ENCODE results near the gene MINDY4.
A peak's percentile ranks its signal among the peaks of the same experiment; 100 is the strongest.

MINDY4 gene

GRCh38 chr7:30899066-30899465 lies 127.8 kb downstream of the MINDY4 start:
- FAIRE-seq: no peak
- no peak for DNase-seq (ENCODE audit: low spot score)

GRCh38 chr7:30899630-30900029 lies 128.4 kb downstream of the MINDY4 start:
- no peak for FAIRE-seq
- DNase-seq (ENCODE audit: low spot score): no peak

DNA sequence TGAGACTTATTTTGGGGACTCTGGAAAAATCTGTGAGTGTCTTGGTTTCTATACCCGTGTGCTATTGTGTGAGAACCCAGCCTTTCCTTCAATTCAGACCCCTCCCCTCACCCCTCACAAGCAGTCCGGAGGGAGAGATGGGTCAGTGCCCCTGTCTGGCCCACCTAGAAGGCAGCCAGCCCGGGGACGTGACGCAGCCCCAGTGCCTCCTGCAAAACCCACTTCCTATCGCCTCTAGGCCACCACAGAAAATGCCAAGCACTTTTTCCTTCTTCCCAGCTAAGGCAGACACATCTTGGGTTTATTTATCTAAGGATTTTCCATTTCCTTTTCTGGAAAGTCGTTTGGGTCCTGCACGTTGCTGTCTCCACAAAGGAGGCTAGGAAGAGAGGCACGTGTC lies 128.8 kb downstream of the MINDY4 start:
- FAIRE-seq (no peak), DNase-seq (ENCODE audit: low spot score) (no peak)

GRCh38 chr7:30900803-30901362 lies 129.7 kb downstream of the MINDY4 start:
- FAIRE-seq: peak; percentile 17
- DNase-seq (ENCODE audit: low spot score): no peak

- FAIRE-seq: peak; percentile 35
- DNase-seq (ENCODE audit: low spot score): no peak
Measured at GRCh38 chr7:30901856-30902255, 130.6 kb downstream of the MINDY4 start.

GRCh38 chr7:30902466-30902865 lies 131.2 kb downstream of the MINDY4 start:
- FAIRE-seq (no peak), DNase-seq (ENCODE audit: low spot score) (no peak)

DNA sequence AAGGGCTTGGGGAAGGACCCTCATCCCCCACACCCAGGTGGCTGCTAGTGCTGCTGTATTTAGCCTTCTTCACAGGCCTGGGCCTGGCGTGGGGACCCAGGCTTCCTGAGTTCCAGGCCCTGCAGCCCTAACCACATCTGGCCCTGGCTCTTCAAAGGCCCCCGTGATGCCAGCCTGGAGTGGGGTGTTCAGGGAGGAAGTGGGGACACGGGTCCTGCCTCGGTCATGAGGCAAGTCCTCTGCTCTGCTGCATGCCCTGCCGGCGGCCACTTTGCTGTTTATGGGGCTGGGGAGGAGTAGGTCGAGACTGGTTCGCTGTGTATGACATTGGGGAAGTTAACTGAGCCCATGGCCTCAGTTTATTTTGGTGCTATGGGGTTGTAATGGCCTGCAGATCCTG lies 131.9 kb downstream of the MINDY4 start:
- peak; percentile 87 for FAIRE-seq
- DNase-seq (ENCODE audit: low spot score): no peak

DNA sequence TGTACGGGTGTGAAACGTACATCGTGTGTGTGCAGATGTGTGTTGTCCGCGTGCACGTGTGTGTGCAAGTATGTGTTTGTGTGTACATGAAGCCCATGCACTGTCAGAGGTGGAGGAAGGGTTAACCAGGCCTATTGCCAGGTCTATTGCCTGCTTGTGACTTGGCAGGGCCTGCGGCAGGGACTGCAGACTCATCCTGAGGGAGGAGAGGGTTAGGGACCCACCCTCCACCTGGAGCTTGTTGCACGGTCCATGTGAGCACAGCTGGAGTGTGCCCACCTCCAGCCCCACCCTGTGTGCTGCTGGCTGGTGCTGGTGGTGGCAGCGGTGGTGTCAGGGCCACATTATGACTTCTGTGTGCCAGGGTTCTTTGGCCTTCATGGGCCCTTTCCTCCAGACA lies 133.3 kb downstream of the MINDY4 start:
- DNase-seq (ENCODE audit: low spot score) (no peak), FAIRE-seq (peak; percentile 90)

DNA sequence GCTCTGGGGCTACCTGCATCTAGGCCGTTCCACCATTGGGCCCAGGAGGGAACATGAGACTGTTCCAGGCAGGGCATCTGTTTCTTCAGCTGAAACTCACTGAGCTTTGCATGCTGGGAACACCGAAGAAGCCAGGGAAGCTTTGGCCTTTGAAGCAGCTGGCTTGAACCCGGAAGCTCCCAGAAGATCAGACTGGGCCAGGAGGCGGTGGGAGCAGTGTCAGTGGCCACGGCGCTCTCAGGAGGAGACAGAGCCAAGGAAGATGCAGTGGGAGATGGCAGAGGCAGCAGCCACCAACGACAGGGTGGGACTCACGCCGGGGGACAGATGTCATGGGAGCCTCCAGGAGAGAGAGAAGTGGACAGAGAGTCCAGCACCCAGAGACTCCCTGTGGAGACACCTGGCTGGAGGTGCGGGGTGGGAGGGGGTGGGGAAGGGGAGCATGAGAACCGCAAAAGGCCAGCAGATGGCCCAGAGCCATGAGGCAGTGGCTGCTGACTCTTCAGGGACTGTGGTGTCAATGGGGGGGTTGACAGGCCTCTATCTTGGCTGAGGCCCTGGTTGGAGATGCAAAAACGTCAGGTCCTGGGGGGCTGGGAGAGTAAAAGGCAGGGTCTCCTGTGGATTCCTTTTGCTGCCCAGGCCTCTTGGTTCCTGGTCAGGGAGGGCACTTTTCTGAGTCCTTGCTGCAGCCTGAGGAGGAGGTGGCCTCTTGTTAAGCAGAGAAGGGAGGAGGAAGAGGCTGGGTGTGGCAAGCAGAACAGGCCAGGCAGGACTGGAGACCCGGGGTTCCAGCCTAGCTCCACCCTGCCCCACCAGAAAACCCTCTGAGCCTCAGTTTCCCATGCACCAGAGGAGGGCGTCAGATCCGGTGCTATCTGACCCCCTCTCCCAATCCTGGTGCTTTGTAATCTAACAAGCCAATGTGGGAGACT lies 134.1 kb downstream of the MINDY4 start:
- FAIRE-seq (no peak), DNase-seq (ENCODE audit: low spot score) (no peak)

DNA sequence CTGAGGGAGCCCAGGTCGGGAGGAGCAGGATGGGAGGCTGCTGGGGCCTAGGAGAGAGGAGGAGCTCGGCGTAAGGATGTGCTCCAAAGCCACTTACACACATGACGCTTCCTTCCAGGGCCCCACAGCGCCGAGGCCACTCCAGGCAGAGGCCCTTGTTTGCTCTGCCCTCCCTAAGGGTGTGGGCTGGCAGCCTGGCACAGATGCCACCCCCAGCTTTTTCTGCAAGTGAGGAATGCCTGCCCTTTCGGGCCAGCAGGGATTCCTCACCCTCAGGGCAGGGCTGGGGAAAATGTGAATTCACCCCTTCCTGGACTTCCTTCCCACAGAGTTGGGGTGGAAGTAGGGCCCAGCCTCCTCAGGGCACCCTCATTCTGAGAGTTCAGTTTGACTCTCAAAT lies 134.8 kb downstream of the MINDY4 start:
- no peak for DNase-seq (ENCODE audit: low spot score)
- FAIRE-seq: no peak

DNA sequence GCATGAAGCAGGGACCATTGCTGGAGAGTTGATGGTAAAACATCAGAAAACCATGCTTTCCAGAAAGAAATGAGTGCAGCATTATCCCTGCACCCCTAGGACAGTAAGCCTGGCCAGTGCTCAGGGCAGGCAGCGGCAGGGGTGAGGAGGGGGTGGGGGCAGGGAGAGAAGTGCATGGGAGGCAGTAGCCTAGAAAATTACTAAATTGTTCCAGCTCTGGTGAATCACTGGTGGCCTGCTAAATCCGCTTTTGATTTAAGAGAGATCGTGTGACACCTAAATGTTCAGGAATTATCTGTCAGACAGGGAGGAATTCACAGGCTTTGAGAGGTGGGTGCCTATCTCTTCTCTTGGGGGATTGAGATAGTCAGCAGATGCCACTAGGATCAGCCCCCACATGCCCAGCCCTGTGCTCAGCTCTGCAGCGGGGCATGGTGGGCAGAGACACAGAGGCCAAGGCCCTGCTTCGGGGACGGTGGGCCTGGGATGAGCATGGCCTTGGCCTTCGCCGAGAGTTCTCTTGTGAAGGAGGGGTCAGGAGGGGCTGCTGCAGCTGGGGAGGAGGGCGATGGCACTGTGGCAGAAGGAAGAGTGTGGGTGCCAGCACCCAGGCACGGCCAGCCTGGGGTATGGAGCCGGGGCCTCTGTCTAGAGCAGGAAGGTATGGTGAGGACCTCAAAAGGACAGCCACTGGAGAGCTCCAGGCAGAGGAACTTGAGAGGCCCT lies 135.5 kb downstream of the MINDY4 start:
- DNase-seq (ENCODE audit: low spot score) (peak; percentile 50), FAIRE-seq (no peak)

- DNase-seq (ENCODE audit: low spot score) (no peak), FAIRE-seq (no peak)
Measured at GRCh38 chr7:30907527-30908267, 136.5 kb downstream of the MINDY4 start.

DNA sequence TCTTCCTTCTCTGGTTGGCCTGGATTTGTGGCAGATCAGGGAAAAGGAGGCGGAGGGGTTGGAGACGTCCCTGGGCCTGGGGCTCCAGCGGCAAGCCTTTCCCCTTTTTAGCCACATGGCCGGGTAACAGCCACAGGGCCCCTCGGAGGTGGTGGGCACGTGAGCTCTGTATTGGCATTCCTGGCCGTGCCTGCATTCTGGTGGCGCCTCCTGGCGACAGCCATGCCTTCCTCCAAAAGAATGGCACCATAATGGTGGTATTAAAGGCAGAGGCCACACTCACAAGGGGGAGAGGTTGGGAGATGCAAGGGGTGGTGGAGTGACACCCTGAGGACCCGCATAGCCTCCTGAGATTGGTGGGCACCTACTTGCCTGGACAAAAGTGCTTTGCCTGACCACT lies 137.5 kb downstream of the MINDY4 start:
- DNase-seq (ENCODE audit: low spot score) (no peak), FAIRE-seq (no peak)

- FAIRE-seq: peak; percentile 67
- no peak for DNase-seq (ENCODE audit: low spot score)
Measured at GRCh38 chr7:30909431-30909830, 138.2 kb downstream of the MINDY4 start.

GRCh38 chr7:30910411-30911073 lies 139.3 kb downstream of the MINDY4 start:
- FAIRE-seq (no peak), DNase-seq (ENCODE audit: low spot score) (no peak)

DNA sequence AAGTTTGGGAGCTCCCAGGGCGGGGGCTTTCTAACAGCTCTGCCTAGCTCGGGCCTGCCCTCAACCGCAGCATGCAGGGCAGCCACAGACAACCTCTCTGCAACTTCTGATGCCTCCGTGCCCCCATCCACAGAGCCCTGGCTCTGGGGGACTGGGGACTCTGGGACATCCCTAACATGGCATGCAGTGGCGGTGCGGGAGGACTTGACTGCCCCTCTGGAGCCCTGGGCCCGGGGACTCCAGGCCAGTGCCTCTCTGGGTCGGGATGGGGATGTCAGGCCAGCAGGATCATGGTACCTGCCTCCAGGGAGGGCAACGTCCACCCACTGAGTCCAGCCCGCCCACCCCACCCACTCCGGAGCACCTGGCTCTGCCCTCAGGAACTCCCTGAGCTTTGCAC lies 139.9 kb downstream of the MINDY4 start:
- no peak for DNase-seq (ENCODE audit: low spot score)
- no peak for FAIRE-seq

DNA sequence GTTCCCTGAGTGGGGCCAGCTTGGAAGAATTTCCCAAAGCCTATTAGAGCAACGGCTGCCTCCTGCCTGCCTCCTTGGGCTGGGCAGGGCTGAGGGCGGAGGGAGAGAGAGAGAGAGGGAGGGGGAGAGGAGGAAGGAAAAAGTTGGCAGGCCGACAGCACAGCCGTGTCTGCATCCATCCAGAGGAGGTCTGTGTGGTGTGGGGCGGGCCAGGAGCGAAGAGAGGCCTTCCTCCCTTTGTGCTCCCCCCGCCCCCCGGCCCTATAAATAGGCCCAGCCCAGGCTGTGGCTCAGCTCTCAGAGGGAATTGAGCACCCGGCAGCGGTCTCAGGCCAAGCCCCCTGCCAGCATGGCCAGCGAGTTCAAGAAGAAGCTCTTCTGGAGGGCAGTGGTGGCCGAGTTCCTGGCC lies 140.3 kb downstream of the MINDY4 start, which contains the start of gene AQP1:
TSS of gene AQP1 (plus strand) at position 293 of the 409 bp plus-strand sequence. CDS start at position 350, 57 bp downstream.
- peak; percentile 66 for FAIRE-seq
- peak; percentile 74 for DNase-seq (ENCODE audit: low spot score)

DNA sequence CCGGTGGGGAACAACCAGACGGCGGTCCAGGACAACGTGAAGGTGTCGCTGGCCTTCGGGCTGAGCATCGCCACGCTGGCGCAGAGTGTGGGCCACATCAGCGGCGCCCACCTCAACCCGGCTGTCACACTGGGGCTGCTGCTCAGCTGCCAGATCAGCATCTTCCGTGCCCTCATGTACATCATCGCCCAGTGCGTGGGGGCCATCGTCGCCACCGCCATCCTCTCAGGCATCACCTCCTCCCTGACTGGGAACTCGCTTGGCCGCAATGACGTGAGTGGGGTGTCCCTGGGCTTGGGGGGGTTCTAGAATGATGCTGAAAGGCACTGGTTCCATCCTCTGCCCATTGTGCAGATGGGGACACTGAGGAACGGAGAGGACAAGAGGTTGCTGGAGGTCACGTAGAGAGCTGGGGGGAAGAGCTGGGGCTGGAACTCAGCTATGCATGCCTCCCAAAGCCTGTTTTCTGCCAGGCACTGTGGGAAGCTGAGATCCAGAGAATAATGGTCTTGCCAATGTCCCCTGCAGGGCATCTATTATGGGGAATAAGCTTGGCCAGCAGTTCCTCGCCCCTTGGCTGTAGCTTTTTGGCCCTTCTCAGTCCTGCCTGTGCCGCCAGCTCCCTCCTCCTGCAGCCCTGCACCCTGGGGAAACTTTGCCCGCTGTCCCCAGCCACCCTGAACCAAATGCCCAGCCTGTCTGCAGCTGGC lies 141.0 kb downstream of the MINDY4 start:
- DNase-seq (ENCODE audit: low spot score): no peak
- FAIRE-seq: peak; percentile 83

DNA sequence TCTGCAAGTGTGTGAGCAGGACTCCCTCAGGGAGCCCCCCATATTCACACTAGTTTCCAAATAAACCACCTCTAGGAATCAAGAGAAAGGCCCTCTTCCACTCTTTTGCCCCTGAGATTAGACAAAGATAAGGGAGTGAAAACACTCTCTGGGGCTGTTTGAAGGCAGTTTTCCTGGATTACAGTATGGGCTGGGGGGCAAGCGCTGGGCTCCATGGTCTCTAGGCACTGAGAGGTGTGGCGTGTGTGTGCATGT lies 141.4 kb downstream of the MINDY4 start:
- no peak for FAIRE-seq
- no peak for DNase-seq (ENCODE audit: low spot score)

DNA sequence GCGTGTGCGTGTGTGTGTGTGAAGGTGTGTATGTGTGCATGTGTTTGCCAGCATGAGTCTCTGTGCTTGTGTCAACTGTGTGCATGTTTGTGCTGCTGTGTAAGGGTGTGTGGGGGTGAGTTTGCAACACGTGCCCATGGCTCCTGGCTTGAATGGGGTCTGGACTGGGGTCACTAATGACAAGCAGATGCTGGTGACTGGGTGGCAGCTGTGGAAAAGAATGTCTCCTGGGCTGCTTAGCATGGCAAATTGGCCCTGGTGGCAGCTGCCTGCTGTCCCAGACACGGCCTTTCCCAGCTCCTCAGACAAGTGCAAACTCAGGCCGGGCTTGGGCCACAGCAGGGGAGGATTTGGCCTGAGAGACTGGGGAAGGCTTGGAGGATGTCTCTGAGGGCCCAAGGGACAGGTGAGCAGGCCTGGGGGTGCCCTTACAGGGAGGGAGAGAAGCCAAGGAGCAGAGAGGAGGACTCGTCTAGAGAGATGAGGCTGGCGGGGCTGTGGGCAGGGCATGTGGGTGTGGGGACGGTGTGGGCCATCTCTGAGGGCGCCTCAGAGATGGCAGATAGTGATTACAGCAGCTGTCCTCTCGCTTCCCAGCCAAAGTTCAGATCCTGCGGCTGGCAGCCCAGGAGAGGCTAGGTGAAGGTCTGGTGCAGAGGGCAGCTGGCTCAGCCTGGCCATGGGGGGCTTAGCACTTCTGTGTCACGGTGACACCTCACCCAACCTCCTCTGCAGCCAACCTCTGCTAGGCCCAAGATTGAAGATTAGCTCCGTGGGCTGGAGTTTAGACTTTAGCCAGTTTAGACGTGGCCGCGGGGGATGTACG lies 142.0 kb downstream of the MINDY4 start:
- DNase-seq (ENCODE audit: low spot score): no peak
- FAIRE-seq: peak; percentile 73

Measured in urothelium cell line (cell line).